Stimulated activated CD4-positive, alpha-beta T cell treated with anti-CD3 and anti-CD28 coated beads, Interleukin-15, amount 100 ng/mL, for 1 hour (primary cell): ENCODE results near the gene TOR1A.
"Not testable (repeated sequence)": the region's sequence is repeated elsewhere in the genome, so short reads cannot be mapped to it uniquely, and the experiment has no call there.

Source experiments
- DNase-seq, 2 donors: peaks; one replicate each; pipeline ENCODE4 v3.0.0-alpha.2; 2020; ENCODE audit warnings: low read depth in 1 of 2, low spot score in 1 of 2

The TOR1A gene

DNA sequence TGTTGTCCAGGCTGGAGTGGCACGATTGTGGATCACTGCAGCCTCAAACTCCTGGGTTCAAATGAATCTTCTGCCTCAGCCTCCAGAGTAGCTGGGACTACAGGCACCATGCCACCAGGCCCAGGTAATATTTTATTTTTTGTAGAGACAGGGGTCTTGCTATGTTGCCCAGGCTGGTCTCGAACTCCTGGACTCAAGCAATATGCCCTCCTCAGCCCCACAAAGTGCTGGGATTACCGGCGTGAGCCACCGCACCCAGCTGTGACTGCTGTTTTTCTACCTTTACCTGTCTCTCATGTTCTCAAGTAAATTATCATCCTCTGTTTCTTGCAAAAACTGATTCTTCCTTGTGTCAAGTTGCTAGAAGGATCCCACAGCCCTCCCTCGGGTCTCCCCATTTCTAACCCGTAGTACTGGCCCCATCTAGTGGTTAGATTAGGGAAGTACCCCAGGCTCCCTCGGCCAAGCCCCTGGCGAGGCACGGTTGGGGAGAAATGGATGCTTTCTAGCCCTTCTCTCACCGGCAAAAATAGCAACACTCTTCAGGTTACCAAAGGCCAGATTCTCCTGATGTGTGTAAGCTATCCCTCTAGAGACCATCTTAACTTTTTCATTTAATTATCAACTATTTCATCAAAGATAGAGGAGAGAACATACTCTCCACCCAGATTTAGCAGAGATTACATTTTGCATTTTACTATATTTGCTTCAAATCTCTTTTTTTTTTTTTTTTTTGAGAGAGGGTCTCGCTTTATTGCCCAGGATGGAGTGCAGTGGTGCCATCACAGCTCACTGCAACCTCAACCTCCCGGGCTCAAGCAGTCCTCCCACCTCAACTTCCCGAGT lies 40.2 kb downstream of the TOR1A start:
- peak; percentile 35 to 50 for DNase-seq

DNA sequence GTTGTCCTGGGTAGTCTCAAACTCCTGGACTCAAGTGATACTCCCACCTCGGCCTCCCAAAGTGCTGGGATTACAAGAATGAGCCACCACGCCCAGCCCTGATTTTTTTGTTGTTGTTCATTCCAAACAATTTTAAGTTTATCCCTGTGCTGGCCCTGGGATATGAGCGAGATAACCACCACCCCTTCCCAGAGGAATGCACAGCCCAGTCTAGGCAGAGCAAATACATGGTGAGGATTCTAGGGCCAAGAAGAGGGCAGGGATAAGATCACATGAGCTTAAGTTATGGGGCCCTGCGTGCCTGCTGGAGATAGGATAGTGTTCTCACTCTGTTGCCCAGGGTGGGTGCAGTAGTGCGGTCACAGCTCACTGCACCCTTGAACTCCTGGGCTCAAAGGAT lies 42.0 kb downstream of the TOR1A start:
- no peak for DNase-seq

DNA sequence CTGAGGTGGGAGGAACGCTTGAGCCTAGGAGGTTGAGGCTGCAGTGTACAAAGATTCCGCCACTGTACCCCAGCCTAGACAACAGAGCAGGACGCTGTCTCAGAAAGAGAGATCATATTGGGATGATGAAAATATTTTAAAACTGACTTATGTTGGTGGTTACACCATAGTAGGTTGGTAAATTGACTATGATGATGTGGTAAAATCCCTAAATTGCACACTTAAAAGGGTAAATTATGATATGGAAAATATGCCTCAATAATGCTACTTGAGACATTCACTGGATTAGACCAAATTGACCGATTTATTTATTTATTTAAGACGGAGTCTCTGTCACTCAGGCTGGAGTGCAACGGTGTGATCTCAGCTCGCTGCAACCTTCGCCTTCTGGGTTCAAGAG lies 42.8 kb downstream of the TOR1A start:
- DNase-seq, result no peak

DNA sequence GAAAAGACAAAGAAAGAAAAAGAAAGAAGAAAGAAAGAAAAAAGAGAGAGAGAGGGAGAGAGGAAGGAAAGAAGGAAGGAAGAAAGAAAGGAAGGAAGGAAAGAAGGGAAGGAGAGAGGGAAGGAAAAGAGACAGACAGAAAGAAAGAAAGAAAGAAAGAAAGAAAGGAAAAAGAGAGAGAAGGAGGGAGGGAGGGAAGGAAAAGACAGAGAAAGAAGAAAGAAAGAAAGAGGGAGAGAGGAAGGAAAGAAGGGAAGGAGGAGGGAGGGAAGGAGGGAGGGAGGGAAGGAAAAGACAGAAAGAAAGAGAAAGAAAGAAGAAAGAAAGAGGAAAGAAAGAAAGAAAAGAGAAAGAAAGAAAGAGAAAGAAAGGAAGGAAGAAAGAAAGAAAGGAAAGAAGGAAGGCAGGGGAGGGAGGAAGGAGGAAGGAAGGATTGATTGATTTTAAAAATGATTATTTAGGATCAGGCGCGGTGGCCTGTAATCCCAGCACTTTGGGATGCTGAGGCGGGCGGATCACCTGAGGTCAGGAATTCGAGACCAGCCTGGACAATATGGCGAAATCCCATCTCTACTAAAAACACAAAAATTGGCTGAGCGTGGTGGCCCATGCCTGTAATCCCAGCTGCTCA lies 44.3 kb downstream of the TOR1A start:
- no peak for DNase-seq

DNA sequence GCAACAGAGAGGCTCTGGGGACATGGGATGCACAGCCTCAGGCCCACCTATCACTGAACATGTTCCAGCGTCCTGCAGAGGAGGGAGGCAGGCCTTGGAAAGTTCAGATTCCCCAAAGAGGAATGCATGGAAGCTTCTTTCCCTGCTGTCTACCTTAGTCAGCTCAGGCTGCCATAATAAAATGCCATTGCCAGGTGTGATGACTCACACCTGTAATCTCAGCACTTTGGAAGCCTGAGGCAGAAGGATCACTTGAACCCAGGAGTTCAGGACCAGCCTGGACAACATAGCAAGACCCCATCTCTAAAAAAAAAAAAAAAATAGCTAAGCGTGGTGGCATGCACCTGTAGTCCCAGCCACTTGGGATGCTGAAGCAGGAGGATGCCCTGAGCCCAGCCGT lies 45.5 kb downstream of the TOR1A start:
- DNase-seq, result no peak

DNA sequence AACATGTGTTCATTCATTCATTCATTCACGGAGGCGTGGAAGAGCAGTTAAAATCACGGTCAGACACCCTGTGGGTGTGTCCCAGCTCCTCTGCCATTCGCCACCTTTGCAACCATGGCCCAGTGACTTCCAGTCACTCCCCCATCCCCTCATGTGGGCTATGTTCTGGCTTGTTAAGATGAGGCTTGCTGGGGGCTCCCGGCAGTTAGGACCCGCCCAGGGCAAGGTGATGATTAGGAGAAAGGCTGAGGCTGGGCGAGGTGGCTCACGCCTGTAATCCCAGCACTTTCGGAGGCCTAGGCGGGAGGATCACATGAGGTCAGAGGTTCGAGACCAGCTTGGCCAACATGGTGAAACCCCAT lies 46.2 kb downstream of the TOR1A start:
- no peak for DNase-seq

DNA sequence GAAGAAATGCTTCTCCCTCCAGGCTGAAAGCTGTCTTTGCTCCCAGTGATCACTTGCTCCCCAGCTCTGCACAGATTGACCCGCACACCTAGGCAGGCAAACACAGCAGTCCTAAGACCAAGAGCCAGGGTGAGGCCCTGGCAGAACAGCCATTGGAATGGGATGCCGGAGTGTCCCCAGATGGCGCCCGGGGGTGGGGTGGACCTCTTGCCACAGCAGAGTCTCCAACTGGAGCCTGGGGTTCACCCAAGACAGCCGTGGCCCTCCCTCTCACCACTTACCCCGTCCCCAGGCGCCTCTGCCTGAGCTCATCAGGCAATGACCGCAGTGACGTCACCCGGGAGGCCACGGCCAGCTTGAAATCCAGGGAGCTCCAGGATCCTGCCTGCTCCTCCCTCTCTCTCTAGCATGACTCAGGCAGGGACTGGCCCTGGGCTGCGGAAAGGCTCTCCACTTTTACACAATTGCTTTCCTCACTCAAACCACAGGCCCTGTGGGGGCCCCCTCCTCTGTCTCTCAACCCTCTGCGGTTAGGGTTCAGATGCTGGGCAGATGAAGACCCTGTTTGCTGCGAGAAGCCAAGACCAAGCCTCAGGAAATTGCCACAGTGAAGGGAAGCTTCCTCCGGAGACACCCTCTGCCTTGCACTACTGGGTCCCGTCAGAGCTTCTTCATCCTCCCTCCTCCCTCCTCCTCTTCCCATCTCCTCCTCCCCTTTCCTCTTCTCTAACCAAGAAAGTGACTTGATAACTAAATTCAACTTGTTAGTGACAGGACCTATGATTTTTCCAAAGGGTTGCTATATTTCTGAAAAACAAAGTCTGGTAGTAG lies 46.8 kb downstream of the TOR1A start:
- DNase-seq, result peak in 1 of 2 donors; percentile 8

DNA sequence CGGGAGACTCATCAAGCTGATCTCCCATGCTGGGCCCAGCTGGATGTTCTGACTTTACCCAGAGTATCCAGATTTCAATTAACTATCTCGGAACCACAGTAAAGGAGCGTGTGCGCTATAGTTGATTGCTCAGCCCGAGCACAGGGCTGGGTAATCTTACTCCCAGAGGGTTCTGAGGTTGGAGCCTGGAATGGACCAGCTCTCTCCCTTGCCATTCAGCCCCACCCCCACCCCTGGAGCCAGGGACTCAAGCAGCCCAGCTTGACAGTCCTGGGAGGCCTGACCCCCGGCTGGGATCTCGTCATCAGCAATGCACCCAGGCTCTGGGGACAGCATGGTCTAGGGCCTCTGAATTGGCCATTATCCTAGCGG lies 47.4 kb downstream of the TOR1A start:
- DNase-seq, result no peak

DNA sequence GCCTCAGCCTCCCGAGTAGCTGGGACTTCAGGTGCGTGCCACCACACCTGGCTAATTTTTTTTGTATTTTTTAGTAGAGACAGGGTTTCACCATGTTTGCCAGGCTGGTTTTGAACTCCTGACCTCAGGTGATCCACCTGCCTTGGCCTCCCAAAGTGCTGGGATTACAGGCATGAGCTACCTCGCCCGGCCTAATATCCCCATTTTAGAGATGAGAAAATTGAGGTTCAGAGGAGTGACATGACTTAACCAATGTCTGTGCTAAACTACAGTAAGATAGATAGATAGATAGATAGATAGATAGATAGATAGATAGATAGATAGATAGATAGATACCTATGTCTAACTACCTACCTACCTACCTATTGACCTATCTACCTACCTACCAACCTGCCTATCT lies 47.8 kb downstream of the TOR1A start:
- DNase-seq, result not testable (repeated sequence)

DNA sequence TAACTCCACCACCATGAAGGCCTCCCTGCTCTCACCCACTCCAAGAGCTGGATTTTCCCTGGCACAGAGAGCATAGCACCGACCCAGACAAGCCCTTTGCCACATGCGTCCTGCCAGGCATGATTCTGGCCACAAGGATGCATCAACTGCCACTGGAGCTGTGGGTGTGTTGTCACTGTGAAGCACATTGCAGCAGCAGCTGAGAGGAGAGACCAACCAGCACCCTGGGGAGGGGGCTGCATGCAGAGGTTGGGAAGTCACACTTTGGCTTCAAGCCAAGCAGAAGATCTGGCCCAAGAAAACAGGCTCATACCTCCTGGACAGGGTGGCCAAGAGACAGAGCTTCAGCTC lies 48.5 kb downstream of the TOR1A start:
- no peak for DNase-seq

DNA sequence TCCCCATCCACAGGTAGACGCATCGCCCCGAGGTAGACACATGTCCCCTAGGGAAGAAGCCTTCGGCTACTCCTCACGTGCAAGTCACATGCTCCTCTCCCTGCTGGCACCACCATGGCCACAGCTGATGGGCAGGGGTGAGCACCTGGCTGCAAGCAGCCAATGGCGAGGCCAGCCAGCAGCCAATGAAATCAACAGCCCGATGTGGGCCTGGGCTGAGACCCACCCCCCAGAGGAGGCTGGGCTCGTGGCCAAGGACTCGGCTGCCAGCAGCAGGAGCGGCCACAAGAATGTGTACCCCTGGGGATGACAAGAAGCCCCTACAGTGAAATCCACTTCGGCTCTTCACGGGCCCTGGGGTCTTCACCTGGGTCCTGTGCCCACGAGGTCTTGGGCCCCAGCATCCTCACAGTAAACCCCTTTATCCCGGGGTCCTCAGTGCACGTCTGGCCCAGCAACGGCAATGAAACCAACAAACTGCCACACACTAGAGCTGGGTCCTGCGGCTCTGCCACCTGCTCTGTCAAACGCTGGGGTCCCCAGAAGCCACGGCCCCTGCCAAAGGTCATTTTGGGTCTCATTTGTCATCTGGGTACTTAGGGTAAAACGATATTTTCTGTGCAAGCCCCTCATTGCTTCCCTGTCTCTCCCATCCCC lies 49.0 kb downstream of the TOR1A start:
- DNase-seq, result no peak

DNA sequence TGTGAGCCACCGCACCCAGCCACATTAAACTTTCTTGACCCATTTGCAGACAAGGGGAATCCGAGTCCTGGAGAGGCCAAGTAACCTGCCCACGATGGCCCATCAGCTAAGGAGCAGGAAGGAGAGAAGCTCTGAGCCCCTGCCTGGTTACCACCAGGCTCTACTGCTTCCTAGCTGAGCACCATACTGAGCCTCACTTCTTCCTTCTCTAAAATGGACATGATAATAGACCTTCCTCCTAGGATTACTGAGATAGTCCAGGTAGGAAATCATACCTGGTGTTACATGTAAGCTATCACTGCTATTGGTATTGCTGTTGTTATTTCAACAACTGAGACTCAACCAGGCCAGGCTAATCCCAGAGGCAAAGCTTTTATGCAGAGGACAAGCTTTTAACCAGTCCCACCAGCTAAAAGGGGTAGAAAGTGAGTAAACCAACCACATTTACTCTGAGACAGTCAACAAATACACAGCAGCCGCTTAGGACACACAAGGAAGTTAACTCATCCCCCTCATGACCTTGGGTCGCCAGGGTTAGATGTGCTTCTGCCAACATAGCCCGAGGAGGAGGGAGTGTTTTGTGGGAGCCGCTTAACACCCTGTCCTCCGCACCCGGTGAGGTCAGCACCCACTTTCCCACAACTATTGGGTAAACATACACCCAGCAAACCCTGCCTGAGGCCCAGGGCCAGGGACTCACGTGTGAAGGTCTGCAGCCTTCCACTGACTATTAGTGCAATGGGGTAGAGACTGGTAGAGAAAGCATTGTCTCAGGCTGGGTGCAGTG lies 50.5 kb downstream of the TOR1A start:
- DNase-seq, result no peak

DNA sequence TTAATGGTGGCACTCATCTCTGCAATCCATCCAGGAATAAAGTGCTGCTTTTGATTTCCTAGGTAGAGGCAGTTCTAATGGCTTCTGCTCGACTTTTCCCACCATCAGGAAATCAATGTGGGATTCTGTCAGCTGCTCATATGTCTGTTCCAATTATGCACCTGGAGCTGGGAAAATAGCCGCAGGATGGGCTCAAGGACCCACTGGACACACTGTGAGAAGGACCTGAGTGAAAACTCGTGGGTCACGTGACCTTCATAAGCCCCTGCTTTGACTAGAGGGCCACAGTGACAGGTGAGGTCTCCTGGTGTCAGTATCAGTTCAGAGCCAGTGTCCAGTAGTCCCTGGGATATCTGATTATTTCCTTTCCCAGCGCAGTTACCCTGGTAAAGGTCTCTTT lies 53.2 kb downstream of the TOR1A start:
- DNase-seq, result no peak

DNA sequence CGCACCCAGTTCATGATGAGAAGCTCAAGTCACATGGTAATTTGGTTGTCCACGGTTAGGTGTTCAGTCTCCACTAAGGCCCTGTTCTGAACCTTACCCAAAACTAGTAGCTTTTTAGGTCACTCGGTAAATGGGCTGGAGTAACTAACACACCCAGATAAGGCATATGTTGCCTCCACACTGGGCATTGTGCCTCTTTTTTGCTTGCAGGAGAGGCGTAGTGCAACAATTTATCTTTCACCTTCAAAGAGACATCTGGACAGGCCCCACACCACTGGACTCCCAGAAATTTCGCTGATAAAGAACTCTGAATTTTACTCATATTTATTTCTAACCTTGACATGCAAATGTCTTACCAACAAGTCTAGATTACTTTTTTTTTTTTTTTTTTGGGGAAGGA lies 54.3 kb downstream of the TOR1A start:
- DNase-seq, result no peak

DNA sequence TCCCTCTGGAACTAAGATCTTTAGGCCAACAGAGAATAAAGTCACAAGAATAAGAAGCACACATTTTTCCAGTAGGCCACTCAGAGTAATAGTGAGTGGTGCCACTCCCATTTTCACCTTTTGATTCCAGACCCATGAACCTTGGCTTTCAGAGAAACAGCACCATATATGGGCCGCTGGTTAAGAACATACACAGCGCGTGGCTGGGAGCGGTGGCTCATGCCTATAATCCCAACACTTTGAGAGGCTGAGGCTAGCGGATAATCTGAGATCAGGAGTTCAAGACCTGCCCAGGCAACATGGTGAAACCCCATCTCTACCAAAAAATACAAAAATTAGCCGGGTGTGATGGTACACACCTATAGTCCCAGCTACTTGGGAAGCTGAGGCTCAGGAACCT lies 55.5 kb downstream of the TOR1A start:
- no peak for DNase-seq

DNA sequence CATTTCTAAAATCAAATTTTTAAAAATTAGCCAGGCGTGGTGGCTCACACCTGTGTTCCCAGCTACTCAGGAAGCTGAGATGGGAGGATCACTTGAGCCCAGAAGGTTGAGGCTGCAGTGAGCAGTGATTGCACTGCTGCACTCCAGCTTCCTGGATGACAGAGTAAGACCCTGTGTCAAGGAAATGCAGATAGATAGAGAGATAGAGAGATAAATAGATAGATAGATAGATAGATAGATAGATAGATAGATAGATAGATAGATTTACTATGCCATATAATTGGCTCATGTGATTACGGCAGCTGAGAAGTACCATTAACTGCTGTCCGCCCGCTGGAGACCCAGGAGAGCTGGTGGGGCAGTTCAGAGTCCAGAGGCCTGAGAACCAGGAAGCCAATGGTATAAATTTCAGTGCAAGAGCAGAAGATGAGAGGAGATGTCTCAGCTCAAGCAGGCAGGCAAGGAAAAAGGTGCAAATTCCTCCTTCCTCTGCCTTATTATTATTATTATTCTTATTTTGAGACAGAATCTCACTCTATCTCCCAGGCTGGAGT lies 58.1 kb downstream of the TOR1A start:
- DNase-seq, result no peak

DNA sequence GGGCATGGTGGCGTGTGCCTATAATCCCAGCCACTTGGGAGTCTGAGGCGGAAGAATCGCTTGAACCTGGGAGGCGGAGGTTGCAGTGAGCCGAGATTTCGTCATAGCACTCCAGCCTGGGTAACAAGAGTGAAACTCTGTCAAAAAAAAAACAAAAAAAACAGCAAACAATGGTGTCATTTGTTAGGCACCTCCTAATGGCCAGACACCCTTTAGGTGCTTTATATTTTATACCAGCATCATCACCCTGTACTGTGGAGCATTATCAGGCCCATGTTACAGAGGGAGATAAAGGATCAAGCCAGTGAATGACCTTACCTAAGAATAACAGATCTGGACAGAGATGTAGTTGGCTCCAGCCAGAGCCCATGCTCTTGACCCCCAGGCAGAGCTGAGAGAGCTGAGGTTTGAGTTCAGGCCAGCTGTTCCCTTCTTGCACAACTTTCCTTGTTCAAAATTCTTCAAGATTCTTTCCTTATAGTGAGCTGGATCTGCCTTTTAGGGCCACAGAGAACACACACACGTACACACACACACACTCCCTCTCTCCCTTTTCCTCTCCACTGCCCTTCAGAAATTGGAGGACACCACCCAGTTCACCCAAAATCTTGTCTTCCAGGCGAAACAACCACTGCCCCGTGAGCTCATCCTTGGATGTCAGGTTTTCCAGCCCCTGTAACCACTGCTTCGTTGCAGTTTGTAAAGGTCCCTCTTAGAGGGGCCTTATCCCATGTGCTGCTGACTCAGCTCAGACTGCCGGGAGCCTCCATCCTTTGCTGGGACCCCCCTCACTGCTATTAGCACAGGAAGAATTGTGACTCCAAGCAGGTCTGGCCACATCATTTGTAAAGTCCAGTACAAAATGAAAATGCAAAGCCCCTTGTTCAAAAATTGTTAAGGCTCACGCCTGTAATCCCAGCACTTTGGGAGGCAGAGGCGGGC lies 60.7 kb downstream of the TOR1A start:
- no peak for DNase-seq
